Astrocyte of the hippocampus (primary cell): Measurements from ENCODE around the gene EPHB3.

Experiments
- DNase-seq: peaks from one replicate; pipeline ENCODE4 v3.0.0; 2011; ENCODE audit warnings: low read depth, low spot score

The EPHB3 gene

GRCh38 chr3:184579513-184579912 is 17.9 kb downstream of the EPHB3 start:
- no peak for DNase-seq

GRCh38 chr3:184580376-184580775 is 18.8 kb downstream of the EPHB3 start:
- DNase-seq: no peak

- DNase-seq: no peak
Observed at GRCh38 chr3:184581331-184581855, 19.8 kb downstream of the EPHB3 start.

GRCh38 chr3:184582646-184583577 is 21.3 kb downstream of the EPHB3 start:
- DNase-seq: peak; percentile 44

- DNase-seq: peak; percentile 64
Observed at GRCh38 chr3:184583578-184584451, 22.2 kb downstream of the EPHB3 start.

GRCh38 chr3:184584464-184584891 is 22.9 kb downstream of the EPHB3 start:
- DNase-seq: no peak

GRCh38 chr3:184585545-184585944 is 24.0 kb downstream of the EPHB3 start:
- no peak for DNase-seq

- DNase-seq: no peak
Observed at GRCh38 chr3:184586851-184587250, 25.3 kb downstream of the EPHB3 start.

- no peak for DNase-seq
Observed at GRCh38 chr3:184588776-184589175, 27.2 kb downstream of the EPHB3 start.

GRCh38 chr3:184590795-184591194 is 29.2 kb downstream of the EPHB3 start:
- peak; percentile 61 for DNase-seq

- DNase-seq: no peak
Observed at GRCh38 chr3:184591789-184592188, 30.2 kb downstream of the EPHB3 start.

GRCh38 chr3:184592371-184593219 is 31.0 kb downstream of the EPHB3 start:
- peak; percentile 87 for DNase-seq

- DNase-seq: peak; percentile 28
Observed at GRCh38 chr3:184593220-184593927, 31.8 kb downstream of the EPHB3 start.

GRCh38 chr3:184593928-184594303 is 32.3 kb downstream of the EPHB3 start:
- DNase-seq: no peak

GRCh38 chr3:184594371-184595001 is 32.9 kb downstream of the EPHB3 start:
- DNase-seq: no peak

GRCh38 chr3:184595726-184596125 is 34.1 kb downstream of the EPHB3 start:
- DNase-seq: no peak

GRCh38 chr3:184596233-184596632 is 34.6 kb downstream of the EPHB3 start:
- DNase-seq: no peak

- DNase-seq: no peak
Observed at GRCh38 chr3:184596886-184597575, 35.4 kb downstream of the EPHB3 start.

- DNase-seq: no peak
Observed at GRCh38 chr3:184597829-184598573, 36.4 kb downstream of the EPHB3 start.
